Stimulated activated CD4-positive, alpha-beta T cell treated with anti-CD3 and anti-CD28 coated beads, Interleukin-1b, Interleukin-23, amount 100 ng/mL, for 1 hour (primary cell): ENCODE data around the gene SSBP3.

Source experiments
- DNase-seq, 2 donors: peaks; one replicate each; pipeline ENCODE4 v3.0.0-alpha.2; 2020; ENCODE audit warnings: low read depth in 2 of 2

Gene SSBP3

DNA sequence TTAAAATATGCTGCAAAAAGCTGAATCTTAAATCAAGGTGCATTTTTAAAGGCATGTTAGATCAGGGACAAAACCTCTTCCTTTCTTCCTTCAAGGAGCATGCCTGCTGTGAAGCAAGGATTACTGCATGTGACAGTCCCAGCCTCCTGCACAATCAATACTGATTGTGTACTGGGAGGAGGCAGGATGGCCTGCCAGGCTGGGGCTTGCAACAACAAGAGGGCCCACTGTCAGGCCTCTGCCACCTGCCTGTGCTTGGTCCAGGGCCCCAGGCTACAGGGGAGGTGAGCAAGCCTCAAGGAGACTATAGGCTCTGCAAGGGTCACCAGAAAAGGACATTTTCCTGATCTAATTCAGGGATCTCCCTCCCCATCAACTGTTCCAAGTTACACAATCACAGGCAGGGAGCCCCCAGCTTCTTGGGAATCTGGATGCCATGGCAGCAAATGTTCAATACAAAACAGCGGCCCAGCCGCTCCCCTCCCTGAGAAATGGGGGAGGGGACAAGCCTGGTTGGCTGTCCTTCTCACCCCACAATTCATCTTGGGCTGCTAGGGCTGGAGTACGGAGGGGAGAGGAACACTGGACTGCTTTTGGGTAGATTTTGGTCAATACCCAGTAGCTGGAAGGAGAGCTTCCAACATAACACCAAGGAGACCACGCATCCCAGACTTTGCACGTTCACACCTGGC, 76.7 kb downstream of the SSBP3 start:
- no peak for DNase-seq

DNA sequence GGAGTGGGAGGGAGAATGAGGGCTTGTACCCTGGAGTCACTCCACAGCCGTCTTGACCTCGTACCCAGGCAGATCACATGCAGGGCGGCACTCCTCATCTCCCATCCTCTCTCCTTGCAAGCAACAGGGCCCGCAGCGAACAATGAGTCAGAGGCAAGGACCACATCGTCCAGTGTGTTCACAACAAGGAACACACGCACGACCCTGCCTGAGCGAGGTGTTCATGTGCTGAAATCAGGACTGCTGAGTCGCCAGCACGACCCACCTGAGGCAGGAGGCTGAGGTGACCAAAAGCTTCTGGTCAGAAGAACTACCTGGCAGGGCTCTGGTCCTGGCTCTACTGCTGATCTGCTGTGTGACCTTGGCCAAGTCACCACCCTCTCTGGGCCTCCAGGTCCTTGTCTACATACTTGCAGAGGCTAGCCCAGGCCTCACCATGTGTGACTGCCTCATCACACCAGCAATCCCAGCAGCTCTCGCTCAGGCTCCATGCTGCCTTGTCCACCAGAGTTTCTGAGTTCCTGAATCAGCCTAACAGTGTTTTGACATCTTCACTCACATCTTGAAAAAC, 78.0 kb downstream of the SSBP3 start:
- DNase-seq = no peak

DNA sequence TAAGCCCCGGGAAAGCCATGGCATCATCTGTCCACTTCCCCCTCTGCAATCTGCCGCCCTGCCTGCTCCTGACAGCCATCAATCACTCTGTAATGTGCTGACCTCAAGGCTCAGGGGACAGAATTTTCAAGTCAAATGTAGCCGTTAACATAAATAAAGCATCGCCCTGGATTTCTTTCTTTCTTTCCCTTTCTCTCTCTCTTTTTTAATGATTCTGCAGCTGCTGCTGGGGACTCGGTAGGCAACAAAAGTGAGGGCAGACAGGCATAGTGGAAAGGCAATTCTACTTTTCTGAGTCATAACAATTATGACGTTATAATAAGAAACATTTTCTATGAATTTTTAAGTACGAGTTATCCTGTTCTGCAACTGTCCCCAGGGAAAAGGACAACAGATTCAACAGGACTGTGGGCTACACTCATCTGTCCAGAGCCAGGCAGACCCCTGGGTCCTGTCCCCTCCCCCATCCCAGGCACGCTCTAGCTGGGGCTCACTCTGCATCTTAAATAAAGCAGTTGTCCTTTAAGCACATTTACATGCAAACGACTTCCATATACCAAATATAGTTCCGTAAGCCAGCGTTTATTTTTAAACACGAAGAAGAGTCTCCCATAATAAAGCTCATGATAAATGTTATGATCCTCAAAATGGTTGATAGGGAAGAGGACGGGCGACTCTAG, 78.7 kb downstream of the SSBP3 start:
- no peak for DNase-seq

DNA sequence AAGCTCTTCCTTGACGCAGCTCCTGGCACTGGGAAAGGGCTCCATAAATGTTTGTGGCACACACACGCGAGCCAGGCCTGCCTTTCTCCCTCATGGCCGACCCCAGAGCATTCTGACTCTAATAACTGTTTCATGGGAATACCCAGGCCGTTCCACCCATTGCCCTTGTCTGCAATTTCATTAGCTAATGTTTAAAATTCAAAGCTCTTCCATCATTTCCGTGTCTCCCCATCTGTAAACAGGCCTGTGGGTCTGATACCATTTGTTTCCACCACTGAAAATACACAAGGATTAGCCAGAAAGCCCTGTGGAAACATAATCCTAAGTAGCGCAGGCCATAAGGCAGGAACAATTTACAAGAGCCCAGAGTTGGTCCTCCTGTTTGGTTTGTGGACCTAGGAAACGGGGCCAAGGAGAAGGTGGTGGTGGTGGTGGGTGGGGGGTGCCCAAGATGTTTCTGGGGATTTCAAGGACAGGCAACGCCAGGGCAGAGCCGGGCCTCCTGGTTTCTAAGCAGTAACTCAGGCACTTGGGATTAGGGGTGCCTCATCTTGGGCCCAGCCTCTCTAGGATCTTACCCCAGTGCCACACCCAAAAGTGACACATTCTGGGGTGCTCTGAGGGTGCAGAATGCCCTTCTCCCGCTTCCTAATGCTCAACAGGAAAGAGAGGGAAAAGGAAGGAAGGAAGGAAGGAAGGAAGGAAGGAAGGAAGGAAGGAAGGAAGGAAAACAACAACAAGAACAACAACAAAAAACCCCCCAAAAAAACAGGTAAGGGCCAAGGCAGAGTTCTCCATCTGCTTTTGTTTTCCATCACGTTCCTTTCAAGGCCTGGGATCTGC, 79.4 kb downstream of the SSBP3 start:
- no peak for DNase-seq

DNA sequence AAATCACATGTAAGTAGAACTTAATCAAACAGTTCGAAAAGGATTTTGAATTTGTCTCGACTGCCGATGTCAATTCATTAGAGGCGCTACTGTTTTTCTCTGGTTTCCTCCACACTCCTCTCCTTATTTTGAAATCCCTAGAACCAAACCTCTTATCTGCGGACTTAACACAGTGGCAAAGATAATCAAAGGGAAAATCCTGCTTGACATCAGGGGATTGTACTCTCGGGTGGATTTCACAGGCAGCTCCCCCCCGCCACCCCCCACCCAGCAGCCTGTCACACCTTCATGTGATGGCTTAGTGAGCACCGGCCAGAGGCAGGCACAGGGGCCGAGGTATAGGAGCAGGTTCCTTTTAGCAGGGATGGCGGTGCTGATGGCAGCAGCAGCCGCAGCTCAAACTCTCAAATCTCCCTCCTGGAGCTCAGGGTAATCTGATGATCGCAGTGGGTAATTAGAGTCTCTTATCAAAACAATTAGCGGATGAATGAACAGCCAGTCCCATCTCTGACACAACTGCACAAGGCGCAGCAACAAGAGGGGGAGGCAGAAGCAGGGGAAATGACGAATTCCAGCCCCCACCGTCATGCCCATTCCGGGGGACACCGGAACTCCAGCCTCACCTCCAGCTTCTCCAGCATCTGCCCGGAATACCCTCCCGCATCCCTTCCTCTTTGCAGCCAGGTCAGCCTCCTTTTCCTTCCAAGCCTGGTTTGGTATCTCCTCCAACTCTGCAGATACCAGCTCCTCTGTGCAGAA, 80.3 kb downstream of the SSBP3 start:
- DNase-seq = no peak

DNA sequence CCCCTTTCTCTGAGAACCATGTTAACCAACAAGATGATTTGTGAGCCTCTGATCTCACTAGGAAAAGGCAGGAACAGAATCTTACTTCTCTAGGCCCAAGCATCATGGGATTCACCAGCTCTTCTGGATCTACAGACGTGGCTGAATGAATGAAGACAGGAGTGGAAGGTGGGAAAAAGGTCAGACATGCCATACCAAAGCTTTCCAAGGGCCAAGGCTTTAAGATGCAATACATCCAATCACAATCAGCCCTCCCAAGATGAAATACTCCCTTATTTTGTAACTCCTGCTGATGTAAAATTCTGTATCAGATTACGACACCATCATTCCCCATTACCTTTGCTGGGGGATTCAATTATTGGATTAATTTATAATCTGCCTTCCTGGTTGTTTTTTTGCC, 80.9 kb downstream of the SSBP3 start:
- no peak for DNase-seq

DNA sequence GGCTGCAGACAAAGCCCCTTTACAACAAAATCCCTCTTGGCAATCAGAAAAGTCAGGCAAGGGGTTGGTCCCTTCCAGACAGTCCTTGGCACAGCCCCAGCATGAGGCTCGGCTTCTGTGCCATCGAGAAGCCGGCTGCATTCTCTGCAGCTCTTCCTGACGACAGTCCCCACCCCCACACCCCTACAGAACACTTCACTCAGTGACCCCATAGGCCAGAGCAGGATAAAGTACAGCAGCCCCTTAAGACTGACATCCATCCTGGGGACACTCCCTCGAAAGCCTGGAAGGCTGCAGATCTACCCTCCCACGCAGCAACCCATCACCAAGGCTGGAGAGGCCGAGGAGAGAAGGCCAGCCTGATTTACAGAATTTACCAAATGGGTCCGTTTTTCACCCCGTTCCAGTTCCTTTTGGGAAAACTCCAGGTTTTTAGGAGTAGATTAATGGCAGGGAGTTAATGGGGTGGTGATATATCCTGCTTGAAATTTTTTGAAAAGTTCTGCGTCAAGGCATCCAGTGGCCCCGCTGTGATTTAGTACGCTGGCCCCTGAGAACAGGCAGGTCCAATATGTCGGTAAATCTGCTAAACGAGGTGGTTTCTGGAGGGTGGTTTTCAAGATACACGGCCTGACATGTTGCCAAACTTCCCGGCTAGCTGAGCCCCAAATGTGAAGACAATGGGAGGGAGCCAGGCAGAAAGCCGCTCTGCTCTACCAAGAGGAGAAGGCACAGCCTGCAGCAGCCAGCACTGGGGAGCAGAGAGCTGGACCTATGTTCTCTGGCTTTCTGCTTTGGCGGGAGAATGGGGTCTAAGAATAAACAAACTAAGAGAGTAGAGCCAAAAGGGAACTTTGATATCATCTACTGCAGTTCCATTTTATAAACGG, 81.7 kb downstream of the SSBP3 start:
- no peak for DNase-seq

DNA sequence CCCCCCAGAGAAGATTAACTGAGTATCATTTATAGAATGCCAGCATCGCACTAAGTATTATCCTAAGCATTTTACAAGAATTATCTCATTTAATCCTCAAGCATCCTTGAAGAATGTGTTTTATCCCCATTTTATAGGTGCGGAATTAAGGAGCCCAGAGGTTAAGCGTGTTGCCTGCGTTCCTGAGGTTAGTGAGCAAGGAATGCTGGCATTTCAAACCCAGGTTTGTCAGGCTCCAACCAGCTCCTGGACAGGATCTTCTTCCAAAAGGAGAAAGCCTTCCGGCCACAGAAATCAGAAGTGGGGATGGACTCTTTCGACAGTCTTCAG, 82.3 kb downstream of the SSBP3 start:
- DNase-seq = no peak

DNA sequence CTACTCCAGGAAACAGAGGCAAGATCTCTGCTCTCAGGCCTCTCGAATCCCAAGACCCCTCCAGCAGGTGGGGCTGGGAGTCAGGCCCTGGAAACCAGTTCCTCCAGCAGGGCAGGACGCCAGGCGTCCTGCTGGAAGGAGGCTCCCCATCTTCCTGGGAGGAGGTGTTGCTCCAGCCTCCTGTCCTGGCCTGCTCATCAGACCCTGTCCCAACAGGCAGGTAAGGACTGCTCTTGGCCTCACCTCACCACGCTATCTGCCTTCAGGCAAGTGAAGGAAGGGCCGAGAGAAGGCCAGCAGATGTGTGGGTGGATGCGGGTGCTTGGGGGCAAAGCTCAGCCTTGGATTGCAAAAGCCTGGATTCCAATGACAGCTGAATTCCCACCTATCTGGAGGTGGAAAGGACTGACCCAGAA, 82.9 kb downstream of the SSBP3 start:
- DNase-seq = no peak

DNA sequence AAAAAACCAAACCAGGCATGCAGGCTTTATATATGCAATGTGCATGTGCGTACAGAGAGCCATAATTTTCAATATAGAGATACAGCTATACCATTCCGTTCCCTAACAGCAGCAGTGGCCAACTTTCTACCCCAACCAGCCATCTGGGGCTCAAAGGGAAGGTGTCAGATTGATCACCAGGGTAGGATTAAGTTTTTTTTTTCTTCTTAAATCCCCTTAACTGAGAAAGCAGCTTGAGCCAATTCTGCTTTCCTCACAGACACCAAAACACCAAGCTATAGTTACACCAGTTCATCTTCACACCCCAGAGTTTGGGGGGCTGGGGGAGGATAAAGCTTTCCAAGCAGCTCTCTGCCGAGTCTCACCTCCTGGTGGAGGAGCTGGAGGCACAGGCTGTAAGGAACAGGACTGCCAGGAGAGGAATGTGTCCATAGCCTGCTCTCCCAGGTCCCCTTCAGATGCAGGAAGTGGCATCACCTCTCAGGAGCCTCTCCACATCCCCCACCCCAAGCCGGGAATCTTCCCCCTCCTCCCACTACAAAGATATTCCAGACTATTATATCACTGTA, 87.9 kb downstream of the SSBP3 start:
- no peak for DNase-seq

DNA sequence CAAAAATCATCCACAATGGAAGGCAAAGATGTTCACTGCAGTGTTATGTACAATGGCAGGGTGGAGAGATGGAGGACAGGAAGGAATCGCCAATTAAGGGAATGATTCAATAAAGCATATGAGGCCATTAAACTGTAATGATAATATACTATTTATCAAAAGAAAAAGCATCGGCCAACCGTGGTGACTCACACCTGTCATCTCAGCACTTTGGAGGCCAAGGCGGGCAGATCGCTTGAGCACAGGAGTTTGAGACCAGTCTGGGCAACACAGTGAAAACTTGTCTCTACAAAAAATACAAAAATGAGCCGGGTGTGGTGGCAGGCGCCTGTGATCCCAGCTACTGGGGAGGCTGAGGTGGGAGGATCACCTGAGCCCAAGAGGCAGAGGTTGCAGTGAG, 89.1 kb downstream of the SSBP3 start:
- no peak for DNase-seq

DNA sequence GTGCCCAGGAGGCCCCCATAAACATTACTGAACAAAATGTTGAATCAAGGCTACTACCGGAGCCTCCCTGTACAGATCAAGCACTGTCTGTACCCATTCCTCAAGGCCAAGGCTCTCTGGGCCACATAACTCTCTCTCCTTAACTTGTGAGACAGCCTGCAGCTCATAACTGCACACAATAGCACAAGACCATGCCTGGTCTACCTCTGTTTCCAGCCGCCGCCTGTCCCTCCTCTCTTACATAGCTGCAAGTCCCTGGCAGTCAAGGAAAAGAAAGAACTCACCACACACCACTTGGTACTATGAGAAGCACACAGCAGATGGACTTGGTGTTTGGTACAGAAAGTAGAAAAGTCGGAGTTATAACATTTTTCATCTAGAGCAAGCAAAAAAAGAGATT, 91.1 kb downstream of the SSBP3 start:
- DNase-seq = no peak

DNA sequence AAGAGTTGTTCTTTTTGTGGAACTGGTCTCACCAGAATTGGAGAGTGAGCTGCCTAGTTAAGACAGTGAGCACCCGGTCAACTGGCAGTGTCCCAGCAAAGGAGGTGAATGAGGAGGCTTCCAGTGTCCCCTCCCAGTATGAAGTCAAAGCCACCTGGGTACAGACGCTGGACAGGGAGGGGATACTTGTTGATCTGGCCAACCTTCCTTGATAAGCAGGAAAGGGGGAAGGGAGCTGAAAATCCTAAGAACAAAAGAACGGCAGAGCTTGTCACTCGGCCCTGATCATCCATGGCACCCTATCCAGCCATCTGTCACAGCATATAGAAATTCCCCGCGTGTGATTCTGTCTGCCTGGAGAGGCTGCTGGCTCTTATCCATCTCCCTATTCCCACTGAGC, 91.5 kb downstream of the SSBP3 start:
- no peak for DNase-seq

DNA sequence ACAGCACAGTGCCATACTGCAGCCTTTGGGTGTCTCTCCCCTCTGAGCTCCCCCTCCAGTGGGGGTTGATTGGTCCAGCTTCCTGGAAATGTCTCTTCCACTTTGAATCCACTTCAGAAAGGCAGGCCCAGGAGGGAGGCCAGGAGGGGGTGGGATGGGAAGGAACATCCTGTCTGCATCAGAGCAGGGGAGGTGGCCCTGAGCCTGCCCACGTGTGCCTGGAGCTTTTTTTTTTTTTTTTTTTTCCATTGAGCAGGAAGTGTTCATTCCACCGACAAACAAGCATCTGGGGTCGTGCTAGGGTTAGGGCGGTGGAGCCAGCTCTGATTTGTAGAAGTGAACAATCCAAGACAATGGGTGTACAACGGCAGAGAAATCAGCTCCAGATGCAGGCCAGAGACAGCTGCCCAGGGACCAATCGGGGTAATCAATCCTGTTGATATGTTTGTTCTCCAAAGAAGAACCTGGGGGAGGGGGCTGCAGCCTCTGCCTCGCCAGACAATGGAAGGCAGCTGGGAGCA, 93.3 kb downstream of the SSBP3 start:
- no peak for DNase-seq

DNA sequence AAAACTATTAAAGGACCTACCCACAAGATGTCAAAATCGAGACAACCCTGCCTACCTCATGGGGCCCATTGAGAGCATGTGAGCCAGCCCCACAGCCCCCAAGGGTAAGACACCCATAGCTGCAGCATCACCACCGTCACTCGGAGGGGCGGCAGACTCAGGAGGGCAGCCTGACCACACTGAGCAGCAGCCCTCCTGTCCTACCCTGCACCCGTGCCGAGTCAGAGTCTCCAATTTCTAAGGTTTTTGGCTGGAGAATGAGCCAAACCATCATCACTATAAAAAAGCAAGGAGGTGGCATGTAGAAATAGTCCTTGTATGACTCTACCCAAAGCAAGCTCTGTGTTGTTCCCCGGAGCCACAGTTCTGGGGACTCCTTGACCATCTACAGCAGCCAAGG, 94.7 kb downstream of the SSBP3 start:
- no peak for DNase-seq

DNA sequence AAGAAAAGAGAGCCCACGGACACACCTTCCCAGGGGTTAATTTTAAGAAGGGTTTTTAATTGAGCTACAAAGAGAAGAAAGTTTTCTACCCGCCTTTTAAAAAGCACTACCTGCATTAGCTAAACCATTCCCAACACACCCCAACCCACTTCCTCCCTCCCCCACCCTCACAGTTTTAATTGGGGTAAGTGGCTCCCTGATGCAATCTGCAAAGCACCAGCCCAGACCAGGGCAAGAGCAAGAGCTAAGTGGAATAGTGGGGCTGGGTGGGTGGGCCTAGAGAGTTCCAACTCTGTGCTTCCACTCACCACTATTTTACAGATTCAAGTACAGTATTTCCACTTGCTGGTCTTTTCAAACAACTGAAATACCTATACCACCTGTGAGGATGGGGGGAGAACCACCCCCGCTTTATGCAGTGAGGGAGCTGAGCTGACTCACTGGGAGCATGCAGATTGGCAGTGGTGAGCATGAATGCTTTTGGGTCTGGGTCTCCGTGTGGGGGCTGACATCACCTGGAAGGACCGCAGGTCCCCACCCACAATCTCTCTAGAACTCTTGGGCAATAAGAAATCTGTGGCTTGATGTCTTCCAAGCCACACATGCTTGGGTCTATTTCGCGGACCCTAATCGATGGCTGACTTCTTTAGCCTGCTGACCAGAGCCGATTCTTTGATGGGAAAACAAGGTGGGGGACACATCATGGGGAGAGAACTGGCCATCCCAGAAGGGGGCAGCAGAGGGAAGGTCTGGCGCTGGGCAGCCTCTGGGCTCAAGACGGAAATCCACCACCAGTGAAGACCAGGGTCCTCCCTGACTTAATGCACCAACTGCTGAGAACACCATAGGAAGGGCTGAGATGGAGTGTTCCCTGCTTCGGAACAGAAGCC, 95.5 kb downstream of the SSBP3 start:
- DNase-seq = no peak

DNA sequence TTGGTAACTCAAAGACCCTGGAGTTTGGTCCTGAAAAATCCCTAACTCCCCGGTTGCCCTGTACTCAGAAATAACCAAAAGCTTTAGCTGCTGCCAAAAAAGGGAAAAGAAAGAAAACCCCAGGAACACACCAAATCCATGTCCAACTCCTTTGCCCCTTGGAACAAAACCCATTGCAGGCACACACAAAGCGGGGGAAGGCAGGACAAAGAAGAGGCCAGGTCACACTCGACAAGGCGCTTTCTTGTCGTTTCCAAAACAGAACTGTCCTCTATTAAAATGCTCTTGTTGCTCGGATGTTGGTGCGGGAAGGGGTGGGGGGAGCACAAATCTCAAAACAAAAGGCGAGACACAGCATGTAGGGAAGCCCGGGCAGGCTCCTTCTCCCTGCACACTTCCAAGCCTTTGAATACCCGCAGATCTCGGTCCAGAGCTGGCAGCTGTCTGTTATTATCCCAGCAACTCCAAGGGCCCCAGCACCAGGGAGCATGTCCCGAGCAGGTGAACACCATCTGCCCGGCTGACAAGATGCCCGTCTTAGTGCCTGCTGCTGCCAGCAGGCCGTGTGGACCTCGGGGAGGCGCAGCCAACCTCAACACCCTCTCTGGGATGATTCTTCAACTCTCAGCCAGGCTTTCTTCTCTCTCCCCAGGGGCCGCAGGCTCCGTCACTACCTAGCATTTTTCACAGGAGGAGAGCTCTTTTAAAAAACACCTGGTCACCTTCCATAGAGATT, 96.4 kb downstream of the SSBP3 start:
- no peak for DNase-seq

DNA sequence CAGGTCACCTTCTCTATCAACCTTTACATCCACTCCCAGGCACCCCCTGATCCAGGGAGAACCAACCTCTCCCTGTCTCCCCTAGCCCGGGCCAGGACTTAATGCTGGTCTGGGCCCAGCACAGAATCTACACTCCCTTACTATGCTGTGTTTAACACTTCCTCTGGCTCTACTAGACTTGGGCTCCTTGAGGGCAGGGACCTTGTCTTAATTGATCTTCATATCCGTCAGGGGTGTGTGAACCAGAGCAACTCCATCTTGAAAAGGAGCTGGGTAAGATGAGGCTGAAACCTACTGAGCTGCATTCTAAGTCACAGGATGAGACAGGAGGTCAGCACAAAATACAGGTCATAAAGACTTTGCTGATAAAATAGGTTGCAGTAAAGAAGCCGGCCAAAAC, 98.9 kb downstream of the SSBP3 start:
- no peak for DNase-seq
